Activated CD4-positive, alpha-beta T cell treated with anti-CD3 and anti-CD28 coated beads for 36 hours (primary cell): Measurements from ENCODE around the gene RIT2. TPM values are rescaled to one million over a fixed set of nuclear protein-coding genes. Genes with fewer than 3 reads are reported as not detected.
"Not testable (repeated sequence)": the region's sequence is repeated elsewhere in the genome, so short reads cannot be mapped to it uniquely, and the experiment has no call there.

Experiments
- ATAC-seq: fragments of 200-7000 bp; cut with Tn5 transposase; one replicate; pipeline ENCODE4 v1.10.0; 2021; ENCODE audit warnings: mild to moderate bottlenecking, moderate library complexity
- CTCF ChIA-PET: fragments of 350-600 bp; sonication (Branson Sonifier 250); formaldehyde crosslinking; loops from one replicate; lab custom pipeline; 2021; ENCODE audit warnings: antibody characterized with exemption; lab: Charles Lee
- POLR2A ChIA-PET: fragments of 350-600 bp; sonication (Branson Sonifier 250); formaldehyde crosslinking; loops from one replicate; lab custom pipeline; 2021; ENCODE audit warnings: antibody characterized with exemption, inconsistent platforms; lab: Charles Lee
- DNase-seq: peaks from one replicate; pipeline ENCODE4 v3.0.0-alpha.2; 2020
- H3K27ac Mint-ChIP-seq: one replicate; pipeline ENCODE4 v1.8.0; 2021; ENCODE audit warnings: mixed read lengths
- H3K27me3 Mint-ChIP-seq: one replicate; pipeline ENCODE4 v1.8.0; 2021; ENCODE audit warnings: mixed read lengths
- H3K36me3 Mint-ChIP-seq: one replicate; pipeline ENCODE4 v1.8.0; 2021; ENCODE audit warnings: low read depth, mixed read lengths
- H3K4me1 Mint-ChIP-seq: one replicate; pipeline ENCODE4 v1.8.0; 2021; ENCODE audit warnings: mixed read lengths
- H3K4me3 Mint-ChIP-seq: one replicate; pipeline ENCODE4 v1.8.0; 2021; ENCODE audit warnings: mild to moderate bottlenecking, moderate library complexity, mixed read lengths
- H3K9me3 Mint-ChIP-seq: one replicate; pipeline ENCODE4 v1.8.0; 2021; ENCODE audit warnings: low read depth, mixed read lengths
- intact Hi-C, 2 experiments: fragments of 100-400 bp; cut with DNase I in 1 of 2; cut with micrococcal nuclease in 1 of 2; formaldehyde crosslinking; loops; one replicate each; pipeline versions ENCODE4 v1.14.2 to v1.15.1; 2022 to 2024; cut with DNase I, micrococcal nuclease
- total RNA-seq, 2 experiments: library from RNA; stranded (reverse); gene quantifications; one replicate each; pipeline ENCODE4 v1.2.3, GENCODE V29; 2021

Gene RIT2
- total RNA-seq, 2 experiments from 2014 or later, result not detected

- Mint-ChIP-seq H3K27ac (no peak overlapping the region), H3K36me3 (no peaks in the 10 kb centered on the region), H3K4me3 (no peak overlapping the region), H3K27me3 (no peaks in the 10 kb centered on the region), H3K4me1 (no peaks in the 10 kb centered on the region), H3K9me3 (no peaks in the 10 kb centered on the region)
- no peak for DNase-seq
- intact Hi-C loops, result no loop called here
- ATAC-seq, result no peak
- ChIA-PET CTCF (interaction anchor here (0.7 kb wide), 1 partner anchor 219 kb away, joined by 5 read pairs; no protein-coding TSS in a partner anchor), POLR2A (no interaction called here)
Observed at GRCh38 chr18:42743373-42744138, 371.9 kb downstream of the RIT2 start.

GRCh38 chr18:42742969-42743368, 372.5 kb downstream of the RIT2 start:
- ChIA-PET POLR2A (no interaction called here), CTCF (no interaction called here)
- Mint-ChIP-seq H3K27ac (no peak overlapping the region), H3K4me3 (no peak overlapping the region), H3K27me3 (no peaks in the 10 kb centered on the region), H3K9me3 (peaks cover under 1% of the 10 kb centered on the region), H3K36me3 (no peaks in the 10 kb centered on the region), H3K4me1 (no peaks in the 10 kb centered on the region)
- intact Hi-C loops, result no loop called here
- DNase-seq, result no peak
- ATAC-seq, result no peak

GRCh38 chr18:42742474-42742873, 373.0 kb downstream of the RIT2 start:
- ChIA-PET CTCF (no interaction called here), POLR2A (no interaction called here)
- Mint-ChIP-seq H3K36me3 (no peaks in the 10 kb centered on the region), H3K27ac (no peak overlapping the region), H3K4me3 (no peak overlapping the region), H3K9me3 (peaks cover 3% of the 10 kb centered on the region), H3K27me3 (no peaks in the 10 kb centered on the region), H3K4me1 (no peaks in the 10 kb centered on the region)
- intact Hi-C loops, result no loop called here
- ATAC-seq, result no peak
- DNase-seq, result no peak

DNA sequence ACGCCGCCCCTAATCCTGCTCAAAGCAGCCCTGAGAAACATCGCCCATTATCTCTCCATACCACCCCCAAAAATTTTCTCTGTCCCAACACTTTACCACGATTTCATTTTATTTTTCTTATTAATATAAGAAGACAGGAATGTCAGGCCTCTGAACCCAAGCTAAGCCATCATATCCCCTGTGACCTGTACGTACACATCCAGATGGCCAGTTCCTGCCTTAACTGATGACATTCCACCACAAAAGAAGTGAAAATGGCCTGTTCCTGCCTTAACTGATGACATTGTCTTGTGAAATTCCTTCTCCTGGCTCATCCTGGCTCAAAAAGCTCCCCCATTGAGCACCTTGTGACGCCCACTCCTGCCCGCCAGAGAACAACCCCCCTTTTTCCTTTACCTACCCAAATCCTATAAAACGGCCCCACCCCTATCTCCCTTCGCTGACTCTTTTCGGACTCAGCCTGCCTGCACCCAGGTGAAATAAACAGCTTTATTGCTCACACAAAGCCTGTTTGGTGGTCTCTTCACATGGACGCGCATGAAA, 373.6 kb downstream of the RIT2 start:
- DNase-seq, H3K36me3 Mint-ChIP-seq, H3K27me3 Mint-ChIP-seq, POLR2A ChIA-PET, H3K9me3 Mint-ChIP-seq, CTCF ChIA-PET, intact Hi-C loops, ATAC-seq, H3K27ac Mint-ChIP-seq, H3K4me1 Mint-ChIP-seq, H3K4me3 Mint-ChIP-seq: not testable (repeated sequence)

- POLR2A ChIA-PET, H3K9me3 Mint-ChIP-seq, H3K4me3 Mint-ChIP-seq, H3K27ac Mint-ChIP-seq, H3K4me1 Mint-ChIP-seq, intact Hi-C loops, H3K27me3 Mint-ChIP-seq, DNase-seq, ATAC-seq, CTCF ChIA-PET, H3K36me3 Mint-ChIP-seq: not testable (repeated sequence)
Observed at GRCh38 chr18:42741299-42741698, 374.2 kb downstream of the RIT2 start.

DNA sequence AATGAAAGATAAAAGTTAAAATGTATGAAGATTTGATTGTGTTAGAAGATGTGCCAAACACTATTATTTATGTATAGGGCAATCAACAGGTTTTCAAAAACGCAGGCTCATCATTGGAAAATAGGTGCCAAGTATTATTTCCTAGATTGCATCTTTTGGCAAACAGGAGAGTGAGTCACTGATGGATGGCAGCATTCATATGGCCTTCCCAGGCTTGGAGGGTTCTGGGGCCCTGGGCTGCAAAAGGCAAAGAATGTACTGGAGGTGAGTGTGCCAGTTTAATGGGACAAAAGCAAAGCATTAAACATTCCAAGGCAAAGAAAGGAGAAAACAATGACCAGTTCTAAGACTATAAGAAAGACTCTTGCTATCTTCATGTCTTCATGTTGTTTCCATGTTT, 379.4 kb downstream of the RIT2 start:
- H3K4me1 Mint-ChIP-seq, result no peaks in the 10 kb centered on the region
- intact Hi-C loops, result no loop called here

DNA sequence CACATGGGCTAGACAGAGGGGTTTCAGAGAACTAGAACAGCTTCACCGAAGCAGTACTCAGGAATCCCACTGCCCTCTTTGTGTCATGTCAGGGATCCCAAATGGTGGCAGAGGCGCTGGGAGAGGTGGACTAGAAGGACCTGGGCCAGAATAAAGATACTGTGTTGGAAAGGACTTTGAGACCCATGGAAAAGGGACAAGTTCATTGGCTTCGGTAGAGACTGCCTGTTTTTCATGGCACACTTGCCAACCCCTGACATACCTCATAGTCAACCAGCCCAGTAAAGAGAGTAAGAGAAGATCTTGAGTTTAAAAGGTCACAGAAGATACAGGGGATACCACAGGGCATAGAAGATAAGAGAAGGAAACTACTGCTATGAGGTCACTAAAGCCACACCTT, 381.0 kb downstream of the RIT2 start:
- no peak for DNase-seq
- no peaks in the 10 kb centered on the region for H3K36me3 Mint-ChIP-seq
- H3K4me3 Mint-ChIP-seq, result no peak overlapping the region
- POLR2A ChIA-PET, result no interaction called here
- no peaks in the 10 kb centered on the region for H3K4me1 Mint-ChIP-seq
- CTCF ChIA-PET, result interaction anchor here (1.4 kb wide), 1 partner anchor 10 kb away, joined by 3 read pairs; no protein-coding TSS in a partner anchor
- H3K27me3 Mint-ChIP-seq, result no peaks in the 10 kb centered on the region
- ATAC-seq, result no peak
- intact Hi-C loops, result no loop called here
- H3K9me3 Mint-ChIP-seq, result peaks cover 3% of the 10 kb centered on the region
- H3K27ac Mint-ChIP-seq, result no peak overlapping the region

More for the DNA sequence above, 379.4 kb downstream of the RIT2 start:
- Mint-ChIP-seq H3K9me3 (peaks cover 3% of the 10 kb centered on the region), H3K36me3 (no peaks in the 10 kb centered on the region), H3K27ac (no peak overlapping the region), H3K4me3 (no peak overlapping the region), H3K27me3 (no peaks in the 10 kb centered on the region)
- no peak for DNase-seq
- ATAC-seq, result no peak
- ChIA-PET CTCF (no interaction called here), POLR2A (no interaction called here)

- POLR2A ChIA-PET, result no interaction called here
- CTCF ChIA-PET, result no interaction called here
- Mint-ChIP-seq H3K4me3 (no peak overlapping the region), H3K9me3 (peaks cover 1% of the 10 kb centered on the region), H3K36me3 (no peaks in the 10 kb centered on the region), H3K27me3 (no peaks in the 10 kb centered on the region), H3K27ac (no peak overlapping the region), H3K4me1 (no peaks in the 10 kb centered on the region)
- DNase-seq (no peak), ATAC-seq (no peak)
- intact Hi-C loops, result no loop called here
Observed at GRCh38 chr18:42730272-42730671, 385.2 kb downstream of the RIT2 start.

GRCh38 chr18:42719221-42719620, 396.3 kb downstream of the RIT2 start:
- H3K9me3 Mint-ChIP-seq, result peaks cover 9% of the 10 kb centered on the region
- no peak overlapping the region for H3K27ac Mint-ChIP-seq
- ChIA-PET CTCF (no interaction called here), POLR2A (no interaction called here)
- no peaks in the 10 kb centered on the region for H3K27me3 Mint-ChIP-seq
- no peak for DNase-seq
- intact Hi-C loops, result no loop called here
- ATAC-seq, result no peak
- H3K4me1 Mint-ChIP-seq, result no peaks in the 10 kb centered on the region
- H3K4me3 Mint-ChIP-seq, result no peak overlapping the region
- H3K36me3 Mint-ChIP-seq, result no peaks in the 10 kb centered on the region

DNA sequence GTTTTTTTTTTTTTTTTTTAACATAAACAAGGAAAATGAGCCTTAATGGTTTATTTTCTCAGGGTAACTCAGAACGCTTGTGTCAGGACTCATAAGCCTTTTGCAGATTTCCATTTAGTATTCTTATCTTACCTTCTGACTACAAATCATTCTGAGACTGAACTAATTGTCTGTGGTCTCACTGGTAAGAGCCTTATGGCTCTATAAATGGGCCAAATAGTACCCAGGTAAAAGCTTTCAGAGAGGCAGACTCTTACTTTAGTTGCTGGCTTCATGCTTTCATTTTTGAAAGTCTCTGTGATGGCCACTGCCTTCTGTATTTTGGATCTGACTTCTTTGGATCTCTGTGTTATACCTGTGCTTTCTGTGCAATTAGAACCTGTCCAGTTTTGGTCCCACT, 403.4 kb downstream of the RIT2 start:
- POLR2A ChIA-PET, result no interaction called here
- no peak for ATAC-seq
- CTCF ChIA-PET, result interaction anchor here (0.6 to 1.2 kb wide), 2 partner anchors 12 to 1299 kb away, joined by 3 read pairs; no protein-coding TSS in a partner anchor
- no peak for DNase-seq
- Mint-ChIP-seq H3K9me3 (peaks cover 2% of the 10 kb centered on the region), H3K27me3 (no peaks in the 10 kb centered on the region), H3K36me3 (no peaks in the 10 kb centered on the region), H3K4me3 (no peak overlapping the region), H3K4me1 (no peaks in the 10 kb centered on the region), H3K27ac (no peak overlapping the region)
- intact Hi-C loops, result no loop called here

- H3K36me3 Mint-ChIP-seq, result no peaks in the 10 kb centered on the region
- ATAC-seq, result no peak
- no peak for DNase-seq
- ChIA-PET POLR2A (no interaction called here), CTCF (no interaction called here)
- peaks cover 3% of the 10 kb centered on the region for H3K9me3 Mint-ChIP-seq
- no peaks in the 10 kb centered on the region for H3K27me3 Mint-ChIP-seq
- no peak overlapping the region for H3K4me3 Mint-ChIP-seq
- H3K27ac Mint-ChIP-seq, result no peak overlapping the region
- intact Hi-C loops, result no loop called here
- no peaks in the 10 kb centered on the region for H3K4me1 Mint-ChIP-seq
Observed at GRCh38 chr18:42707080-42707479, 408.4 kb downstream of the RIT2 start.

DNA sequence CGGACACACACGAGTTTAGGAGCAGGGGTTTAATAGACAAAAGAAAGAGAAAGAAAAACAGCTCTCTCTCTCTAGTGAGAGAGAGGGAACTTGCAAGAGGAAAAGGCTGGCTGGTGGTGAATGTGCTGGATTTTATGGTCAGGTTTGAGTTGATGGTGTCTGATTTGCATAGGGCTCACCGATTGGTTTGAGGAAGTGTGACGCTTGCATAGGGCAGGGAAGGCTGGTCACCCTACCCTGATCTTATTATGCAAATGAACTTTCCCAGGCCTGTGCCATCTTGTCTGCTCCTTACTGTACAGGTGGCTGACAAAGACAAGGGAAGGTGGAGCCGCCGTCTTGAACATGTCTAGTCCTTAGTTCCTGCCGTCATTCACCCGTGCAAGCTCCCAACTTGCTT, 408.9 kb downstream of the RIT2 start:
- intact Hi-C loops, result no loop called here
- peaks cover 3% of the 10 kb centered on the region for H3K9me3 Mint-ChIP-seq
- DNase-seq, result no peak
- POLR2A ChIA-PET, result no interaction called here
- H3K27ac Mint-ChIP-seq, result no peak overlapping the region
- CTCF ChIA-PET, result no interaction called here
- no peak overlapping the region for H3K4me3 Mint-ChIP-seq
- H3K36me3 Mint-ChIP-seq, result no peaks in the 10 kb centered on the region
- H3K27me3 Mint-ChIP-seq, result no peaks in the 10 kb centered on the region
- no peak for ATAC-seq
- H3K4me1 Mint-ChIP-seq, result no peaks in the 10 kb centered on the region
